Left ventricle myocardium inferior (tissue), 1 donor: ENCODE measurements around the gene CYP4A22. TPM values are rescaled to one million over a fixed set of nuclear protein-coding genes. Genes with fewer than 3 reads are reported as not detected.
A peak's percentile ranks its signal among the peaks of the same experiment; 100 is the strongest.

Source experiments
- DNase-seq: peaks from one replicate; pipeline ENCODE4 v3.0.0-alpha.2; 2020
- H3K27ac ChIP-seq: fragments of 200-600 bp; replicated peaks from 2 replicates; pipeline ENCODE4 v1.8.0; 2021
- H3K27me3 ChIP-seq: fragments of 200-600 bp; 2 replicates; pipeline ENCODE4 v1.8.0; 2021; ENCODE audit warnings: low read depth
- H3K36me3 ChIP-seq: fragments of 200-600 bp; 2 replicates; pipeline ENCODE4 v1.8.0; 2021
- H3K4me1 ChIP-seq: fragments of 200-600 bp; 2 replicates; pipeline ENCODE4 v1.8.0; 2021
- H3K4me3 ChIP-seq: fragments of 200-600 bp; 2 replicates; pipeline ENCODE4 v1.8.0; 2021; ENCODE audit warnings: mild to moderate bottlenecking, moderate library complexity
- H3K9me3 ChIP-seq: fragments of 200-600 bp; replicated peaks from 2 replicates; pipeline ENCODE4 v1.8.0; 2021
- CTCF ChIP-seq: fragments of 200-600 bp; IDR thresholded peaks from 2 replicates; pipeline ENCODE4 v1.8.0; 2021; ENCODE audit warnings: antibody characterized with exemption, mild to moderate bottlenecking, borderline replicate concordance
- intact Hi-C: fragments of 100-400 bp; cut with micrococcal nuclease; formaldehyde crosslinking; loops from one replicate; pipeline ENCODE4 v1.11.0; 2022
- total RNA-seq: library from RNA; stranded (reverse); fragmentation: NEBNext Ultra II Directional; extraction: Animal tissue kit (Norgen Biotek cat#: 25700); gene quantifications from one replicate; pipeline ENCODE4 v1.2.1, GENCODE V29; 2021
- donor health status: DM: no; HTN: yes; CAD: no; lungs with severe emphysema.

CYP4A22 gene
- total RNA-seq, 1 donor from 2014 or later: not detected

DNA sequence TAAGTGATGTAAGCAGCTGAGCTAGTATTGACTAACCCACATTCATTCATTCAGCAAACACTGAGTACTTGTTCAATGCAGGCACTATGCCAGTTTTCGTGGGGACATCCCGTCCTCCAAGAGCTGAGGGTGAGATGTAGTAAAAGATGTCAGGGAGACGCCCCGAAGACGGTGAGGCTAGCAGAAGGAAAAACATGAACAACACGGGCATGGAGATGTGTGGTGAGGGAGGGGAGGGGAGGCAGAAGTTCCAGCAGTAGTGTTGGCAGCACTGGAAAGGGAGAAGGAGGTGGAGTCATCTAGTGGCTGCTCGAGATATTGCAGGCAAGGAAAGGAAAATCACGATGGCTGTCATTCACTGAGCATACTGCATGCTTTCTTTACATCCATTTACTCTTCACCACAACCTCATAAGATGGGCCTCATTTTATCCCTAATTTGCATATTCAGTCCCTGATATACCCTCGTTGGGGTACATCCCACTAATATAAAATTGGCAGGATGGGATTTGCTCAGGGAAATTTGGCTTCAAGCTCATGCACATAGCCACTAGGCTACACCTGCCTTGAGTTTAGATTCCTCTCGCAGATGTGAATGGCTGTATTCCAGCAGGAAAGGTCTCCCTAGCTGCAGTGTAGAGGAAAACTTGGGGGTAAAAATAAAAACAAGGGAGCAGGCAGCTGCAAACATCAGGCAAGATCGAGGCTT, 38.1 kb downstream of the CYP4A22 start:
- Histone ChIP-seq H3K9me3 (peaks cover 10% of the 10 kb centered on the region), H3K27me3 (peaks cover 28% of the 10 kb centered on the region), H3K4me3 (no peak overlapping the region), H3K4me1 (peaks cover 13% of the 10 kb centered on the region), H3K27ac (no peak overlapping the region), H3K36me3 (no peaks in the 10 kb centered on the region)
- DNase-seq: no peak
- intact Hi-C loops: loop anchor here (5.0 to 10.0 kb wide), 2 partner anchors 87 to 549 kb away; no protein-coding TSS in a partner anchor
- peak; percentile 96 for TF ChIP-seq CTCF

DNA sequence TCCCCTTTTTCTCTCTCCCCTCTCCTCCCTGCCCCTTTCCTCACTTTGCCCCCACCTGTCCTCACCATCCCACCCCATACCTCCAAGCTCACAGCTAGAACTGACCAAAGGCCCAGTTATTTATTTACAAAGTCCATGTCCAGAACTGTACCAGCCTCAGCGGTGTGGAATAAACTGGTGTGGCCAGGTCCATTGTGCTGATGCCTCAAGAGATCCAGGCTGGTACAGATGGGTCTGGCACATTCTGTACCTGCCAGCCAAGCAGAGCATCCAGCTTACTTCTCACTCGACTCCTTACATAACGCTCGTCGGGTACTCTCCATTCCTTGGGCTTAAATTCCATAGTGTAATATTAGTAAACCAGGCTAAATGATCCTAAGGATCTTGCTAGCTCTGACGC, 40.8 kb downstream of the CYP4A22 start:
- no peak for DNase-seq
- H3K4me3 ChIP-seq: no peak overlapping the region
- H3K27ac ChIP-seq: no peak overlapping the region
- intact Hi-C loops: loop anchor here (5.0 to 10.0 kb wide), 2 partner anchors 84 to 547 kb away; no protein-coding TSS in a partner anchor
- H3K9me3 ChIP-seq: peaks cover 2% of the 10 kb centered on the region
- peaks cover 46% of the 10 kb centered on the region for H3K27me3 ChIP-seq
- no peaks in the 10 kb centered on the region for H3K36me3 ChIP-seq
- peaks cover 16% of the 10 kb centered on the region for H3K4me1 ChIP-seq
- TF ChIP-seq CTCF: no peak

GRCh38 chr1:47178654-47179016, 41.4 kb downstream of the CYP4A22 start:
- TF ChIP-seq CTCF: no peak
- Histone ChIP-seq H3K4me3 (peak overlapping the region; percentile 60), H3K36me3 (no peaks in the 10 kb centered on the region), H3K9me3 (no peaks in the 10 kb centered on the region), H3K4me1 (peaks cover 16% of the 10 kb centered on the region), H3K27ac (no peak overlapping the region), H3K27me3 (peaks cover 46% of the 10 kb centered on the region)
- intact Hi-C loops: loop anchor here (5.0 to 10.0 kb wide), 2 partner anchors 84 to 546 kb away; no protein-coding TSS in a partner anchor
- DNase-seq: no peak

DNA sequence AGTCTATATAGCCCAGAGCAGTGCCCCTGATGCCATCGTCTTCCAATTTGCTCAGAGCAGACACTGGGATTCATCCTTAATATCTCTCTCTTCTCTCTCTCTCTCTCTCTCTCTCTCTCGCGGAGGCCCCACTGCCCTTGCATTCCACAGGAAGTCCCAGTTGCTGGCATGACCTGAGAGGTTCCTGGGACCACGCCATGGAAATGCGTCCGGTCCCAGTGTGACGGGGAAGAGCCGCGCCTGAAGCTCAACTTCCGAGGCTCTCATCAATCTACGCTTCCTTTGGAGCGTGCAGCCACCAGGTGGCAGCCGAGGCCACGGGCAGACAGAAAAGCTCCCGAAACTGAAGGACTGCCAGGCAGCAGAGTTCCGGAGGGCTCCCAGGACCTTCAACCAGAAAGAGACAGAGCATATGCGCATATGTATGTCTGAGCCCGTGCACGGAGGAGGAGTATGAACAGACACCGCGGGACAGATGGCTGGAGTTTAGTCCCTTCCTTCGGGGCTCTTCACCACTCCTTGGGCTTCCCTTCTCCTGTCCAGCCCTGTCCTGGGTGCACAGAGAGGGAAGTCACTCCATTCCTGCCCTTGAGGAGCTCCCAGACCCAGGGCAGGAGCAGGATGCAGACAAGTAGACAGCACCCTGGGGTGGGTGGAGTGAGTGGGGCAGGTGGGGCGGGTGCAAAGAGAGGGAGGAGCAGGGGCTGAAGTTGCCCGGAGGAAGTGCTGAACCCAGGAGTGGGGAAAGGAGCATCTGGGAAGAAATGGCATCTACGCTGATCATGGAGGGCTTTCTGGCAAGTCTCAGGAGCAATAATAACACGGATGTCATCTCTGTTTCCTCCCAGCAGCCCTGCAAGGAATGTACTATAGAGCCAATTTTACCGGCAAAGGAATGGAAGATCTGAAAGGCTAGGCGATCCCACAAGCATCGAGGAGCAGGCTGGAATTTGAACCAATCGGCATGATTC, 42.1 kb downstream of the CYP4A22 start:
- peak; percentile 92 for TF ChIP-seq CTCF
- peak; percentile 87 for DNase-seq
- H3K4me3 ChIP-seq: peak overlapping the region; percentile 60
- no peaks in the 10 kb centered on the region for H3K9me3 ChIP-seq
- peaks cover 16% of the 10 kb centered on the region for H3K4me1 ChIP-seq
- intact Hi-C loops: loop anchor here (5.0 to 10.0 kb wide), 2 partner anchors 83 to 545 kb away; no protein-coding TSS in a partner anchor
- no peaks in the 10 kb centered on the region for H3K36me3 ChIP-seq
- H3K27ac ChIP-seq: no peak overlapping the region
- H3K27me3 ChIP-seq: peaks cover 44% of the 10 kb centered on the region

- Histone ChIP-seq H3K9me3 (no peaks in the 10 kb centered on the region), H3K27me3 (peaks cover 39% of the 10 kb centered on the region), H3K36me3 (no peaks in the 10 kb centered on the region), H3K4me3 (peak overlapping the region; percentile 60), H3K4me1 (peaks cover 16% of the 10 kb centered on the region), H3K27ac (no peak overlapping the region)
- intact Hi-C loops: loop anchor here (5.0 to 10.0 kb wide), 2 partner anchors 82 to 545 kb away; no protein-coding TSS in a partner anchor
- no peak for TF ChIP-seq CTCF
- no peak for DNase-seq
Measured at GRCh38 chr1:47179988-47180563, 42.8 kb downstream of the CYP4A22 start.
